ENCODE data around the gene N4BP2L2.
A peak's percentile ranks its signal among the peaks of the same experiment; 100 is the strongest.

N4BP2L2 gene

DNA sequence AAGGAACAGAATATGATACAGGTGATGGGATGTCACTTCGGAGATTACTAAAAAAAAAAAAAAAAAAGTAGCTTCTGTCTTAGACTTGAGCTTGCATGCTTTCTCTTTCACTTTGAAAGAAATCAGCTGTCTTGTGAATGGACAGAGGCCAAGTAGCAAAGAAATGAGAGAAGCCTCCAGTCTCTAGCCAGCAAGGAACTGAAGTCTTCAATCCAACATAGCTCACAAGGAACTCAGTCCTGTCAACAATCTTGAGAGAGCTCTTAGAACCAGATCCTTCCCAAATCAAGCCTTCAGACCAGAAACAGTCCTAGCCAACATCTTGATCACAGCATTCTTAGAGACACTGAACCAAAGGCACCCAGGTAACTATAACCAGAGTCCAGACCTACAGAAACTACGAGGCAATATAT lies 7.7 kb downstream of the N4BP2L2 start:
- DNase-seq, result peak in 1 of 56 donors; percentile 11

DNA sequence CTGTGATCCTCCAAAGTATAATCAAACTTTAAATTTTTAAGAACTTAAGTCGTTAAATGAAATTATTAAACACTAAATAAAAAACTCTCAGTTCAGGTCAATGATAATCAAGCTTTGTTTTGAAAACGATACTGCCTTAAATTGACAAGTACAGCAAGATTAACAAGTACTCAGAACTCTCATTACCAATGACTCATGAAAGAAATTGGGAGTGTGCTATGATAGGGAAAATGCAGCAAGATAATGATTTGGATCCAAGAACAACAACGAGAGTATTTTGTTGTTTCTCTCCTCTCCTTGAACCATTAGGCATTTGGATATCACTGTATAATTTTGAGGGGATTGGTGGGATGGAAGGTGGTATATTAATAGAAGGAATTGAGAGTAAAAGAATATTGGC lies 10.2 kb downstream of the N4BP2L2 start:
- no peak for DNase-seq

DNA sequence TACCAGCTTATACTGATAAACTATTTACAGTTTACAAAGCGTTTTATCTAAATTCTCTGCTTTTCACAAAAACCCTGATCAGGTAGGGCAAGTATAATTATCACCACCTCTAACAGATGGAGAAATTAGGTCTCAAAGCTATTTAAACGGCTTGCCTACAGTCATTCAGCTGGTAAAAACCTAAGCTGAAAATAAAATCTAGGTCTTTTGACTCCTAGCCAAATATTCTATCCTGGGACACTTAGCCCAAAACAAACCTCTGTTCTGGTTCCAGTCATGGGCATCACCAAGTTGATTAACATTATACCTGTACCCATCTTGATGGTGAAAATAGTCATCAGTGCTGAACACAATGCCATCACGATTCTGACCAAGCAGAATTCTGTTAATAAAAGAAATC lies 11.4 kb downstream of the N4BP2L2 start:
- DNase-seq, result no peak

DNA sequence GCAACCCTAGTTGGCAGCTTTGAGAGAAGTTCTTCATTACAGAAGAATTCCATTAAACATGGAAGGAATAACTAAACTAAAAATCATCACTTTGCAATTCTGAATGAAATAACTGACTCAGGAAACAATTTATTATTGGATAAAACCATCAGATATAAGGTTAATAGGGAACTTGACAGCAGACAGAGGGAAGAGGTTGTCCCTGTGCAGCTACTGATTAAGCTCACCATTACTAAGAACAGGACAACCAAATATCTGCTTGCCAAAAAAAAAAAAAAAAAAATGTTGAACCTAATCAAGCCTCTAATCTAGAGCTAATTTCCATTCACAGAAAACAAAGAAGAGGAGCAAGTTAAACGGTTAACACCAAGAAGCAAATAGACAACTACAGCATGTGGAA lies 12.8 kb downstream of the N4BP2L2 start:
- DNase-seq, result no peak

- DNase-seq, result no peak
Observed at GRCh38 chr13:32515246-32515645, 23.3 kb downstream of the N4BP2L2 start.

DNA sequence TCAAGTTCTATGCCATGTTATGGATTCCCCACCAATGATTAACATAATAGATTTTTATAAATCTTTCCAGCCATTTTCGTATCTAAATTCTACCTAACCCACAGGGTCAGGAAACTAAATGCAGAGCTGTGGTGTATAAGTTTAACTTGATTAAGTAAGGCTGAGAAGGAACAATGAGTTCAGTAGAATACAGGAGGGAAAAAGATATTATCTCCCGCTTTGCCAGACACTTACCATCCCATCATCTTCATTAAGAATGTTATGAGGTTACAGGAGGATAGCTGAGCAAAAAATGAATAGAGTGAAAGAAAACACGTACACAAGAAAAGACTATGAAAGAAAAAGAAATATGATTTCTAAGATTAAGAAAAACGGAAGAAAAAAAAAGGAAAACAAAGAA lies 27.1 kb downstream of the N4BP2L2 start:
- no peak for DNase-seq

DNA sequence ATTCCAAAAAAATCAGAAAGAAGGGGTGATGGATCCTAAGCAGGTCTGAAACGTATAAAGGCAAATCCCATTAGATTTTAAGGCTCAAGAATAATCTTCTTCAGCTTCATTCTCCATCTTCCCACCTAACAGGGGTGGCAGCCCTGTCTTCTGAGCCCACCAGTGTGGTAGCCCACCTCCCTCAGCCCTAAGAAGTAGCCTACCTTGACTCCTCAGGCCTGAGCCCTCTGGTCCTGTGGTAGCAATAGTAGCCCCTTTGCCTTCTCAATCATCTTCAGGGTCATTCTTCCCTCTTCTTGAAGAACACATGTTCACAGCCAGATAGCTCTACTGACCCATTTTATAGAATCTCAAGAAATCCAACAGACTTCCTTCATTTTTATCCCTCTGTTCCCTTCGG lies 33.7 kb downstream of the N4BP2L2 start:
- DNase-seq, result no peak

- no peak for DNase-seq
Observed at GRCh38 chr13:32504263-32504662, 34.3 kb downstream of the N4BP2L2 start.

GRCh38 chr13:32503727-32504126 lies 34.9 kb downstream of the N4BP2L2 start:
- no peak for DNase-seq

- no peak for DNase-seq
Observed at GRCh38 chr13:32501064-32501463, 37.5 kb downstream of the N4BP2L2 start.

GRCh38 chr13:32499538-32500210 lies 38.9 kb downstream of the N4BP2L2 start:
- no peak for DNase-seq

GRCh38 chr13:32497589-32497988 lies 41.0 kb downstream of the N4BP2L2 start:
- DNase-seq, result no peak

DNA sequence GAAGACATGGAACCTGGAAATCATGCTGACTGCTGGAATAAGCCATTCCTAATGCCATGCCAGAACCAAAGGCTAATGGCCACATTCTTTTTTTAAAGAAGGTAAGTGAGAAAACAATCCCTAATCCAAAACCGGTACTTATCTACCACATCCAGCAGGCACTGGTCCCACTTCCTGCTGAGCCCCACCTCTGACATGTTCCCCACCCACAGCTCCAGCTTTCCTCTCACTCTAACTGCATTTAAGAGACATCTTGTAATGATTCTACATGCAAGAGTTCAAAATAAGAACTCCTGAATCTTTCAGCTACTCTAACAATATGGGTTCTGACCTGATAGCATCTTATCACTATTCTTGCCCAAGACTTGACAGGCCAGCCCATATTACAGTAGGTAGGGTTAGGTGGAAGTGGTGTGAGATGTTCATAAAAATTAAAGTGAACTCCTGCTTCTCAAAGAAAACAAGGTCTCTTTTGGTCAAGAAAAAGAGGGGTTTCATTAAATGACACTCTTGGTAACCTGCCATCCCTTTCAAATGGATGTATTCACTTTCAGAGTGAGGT lies 41.9 kb downstream of the N4BP2L2 start:
- DNase-seq, result no peak

GRCh38 chr13:32495841-32496240 lies 42.8 kb downstream of the N4BP2L2 start:
- no peak for DNase-seq

GRCh38 chr13:32495429-32495828 lies 43.2 kb downstream of the N4BP2L2 start:
- no peak for DNase-seq

DNA sequence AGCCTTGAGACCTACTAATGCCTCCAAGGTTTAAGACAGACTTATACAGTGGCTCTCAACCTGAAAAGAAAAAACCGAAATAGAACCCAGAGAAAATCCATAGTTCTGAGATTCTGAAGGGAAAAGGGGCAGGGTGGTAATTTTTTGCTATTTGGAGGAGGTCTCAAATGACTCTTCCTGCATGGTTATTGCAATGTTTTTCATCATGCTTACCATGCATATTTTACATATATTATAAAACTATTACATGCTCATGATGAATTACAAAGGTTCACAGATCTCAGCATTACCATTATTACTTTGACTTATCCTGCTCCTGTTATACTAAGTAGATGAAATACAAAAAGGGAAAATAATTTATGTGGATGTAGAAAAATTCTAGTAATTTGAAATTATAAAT lies 47.6 kb downstream of the N4BP2L2 start:
- DNase-seq, result no peak

GRCh38 chr13:32476892-32477291 lies 61.7 kb downstream of the N4BP2L2 start:
- no peak for DNase-seq

- DNase-seq, result no peak
Observed at GRCh38 chr13:32476021-32476731, 62.4 kb downstream of the N4BP2L2 start.

- no peak for DNase-seq
Observed at GRCh38 chr13:32474999-32475792, 63.4 kb downstream of the N4BP2L2 start.

- DNase-seq, result no peak
Observed at GRCh38 chr13:32473650-32474049, 64.9 kb downstream of the N4BP2L2 start.

DNA sequence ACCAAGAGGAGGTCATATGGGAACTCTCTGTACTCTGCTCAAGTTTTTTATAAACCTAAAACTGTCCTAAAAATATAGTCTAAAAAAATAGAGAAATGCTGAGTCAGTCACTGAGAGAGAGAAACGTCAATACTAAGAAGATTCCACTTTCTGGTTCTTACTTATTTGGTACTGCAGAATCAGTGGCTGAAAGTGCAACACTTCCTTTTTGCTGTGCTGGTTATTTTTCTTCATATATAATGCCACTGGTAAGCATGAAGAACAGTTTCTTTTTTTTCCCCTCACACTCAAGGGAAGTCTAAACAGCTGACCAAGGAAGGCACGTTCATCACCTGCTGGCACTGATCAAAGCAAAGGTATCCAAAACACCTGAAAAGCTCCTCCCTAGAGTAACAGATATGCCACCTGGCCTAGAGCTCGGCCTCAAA lies 66.4 kb downstream of the N4BP2L2 start:
- DNase-seq, result no peak
